A204.1 (cell line): ENCODE results near the gene NPL.

ENCODE experiments used
- FAIRE-seq: peaks from 2 replicates; lab custom pipeline; 2012; peaks lifted over from hg19 to GRCh38; lab: Jason Lieb, UNC

The NPL gene

GRCh38 chr1:182817802-182818201 is 28.2 kb downstream of the NPL start:
- FAIRE-seq: no peak

DNA sequence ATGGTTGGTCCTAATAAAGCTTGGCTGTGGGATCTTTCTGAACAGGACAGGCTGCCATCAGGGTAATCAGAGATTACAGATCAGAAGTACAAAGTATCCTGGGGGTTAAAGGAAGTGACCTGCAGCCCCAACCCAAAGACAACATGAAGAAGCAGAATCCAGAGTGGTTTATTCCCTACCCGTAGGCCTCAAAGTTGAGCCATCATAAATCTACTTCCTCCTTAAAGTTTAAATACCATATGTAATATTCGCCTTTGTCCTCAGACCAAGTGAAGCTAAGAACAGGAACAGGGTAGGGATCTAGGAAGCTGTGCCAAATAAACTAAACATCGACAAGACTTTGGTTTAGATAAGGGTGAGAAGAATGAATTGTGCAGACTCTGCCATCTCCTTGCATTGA is 33.6 kb downstream of the NPL start:
- FAIRE-seq: no peak

- no peak for FAIRE-seq
Measured at GRCh38 chr1:182826892-182827291, 37.3 kb downstream of the NPL start.

DNA sequence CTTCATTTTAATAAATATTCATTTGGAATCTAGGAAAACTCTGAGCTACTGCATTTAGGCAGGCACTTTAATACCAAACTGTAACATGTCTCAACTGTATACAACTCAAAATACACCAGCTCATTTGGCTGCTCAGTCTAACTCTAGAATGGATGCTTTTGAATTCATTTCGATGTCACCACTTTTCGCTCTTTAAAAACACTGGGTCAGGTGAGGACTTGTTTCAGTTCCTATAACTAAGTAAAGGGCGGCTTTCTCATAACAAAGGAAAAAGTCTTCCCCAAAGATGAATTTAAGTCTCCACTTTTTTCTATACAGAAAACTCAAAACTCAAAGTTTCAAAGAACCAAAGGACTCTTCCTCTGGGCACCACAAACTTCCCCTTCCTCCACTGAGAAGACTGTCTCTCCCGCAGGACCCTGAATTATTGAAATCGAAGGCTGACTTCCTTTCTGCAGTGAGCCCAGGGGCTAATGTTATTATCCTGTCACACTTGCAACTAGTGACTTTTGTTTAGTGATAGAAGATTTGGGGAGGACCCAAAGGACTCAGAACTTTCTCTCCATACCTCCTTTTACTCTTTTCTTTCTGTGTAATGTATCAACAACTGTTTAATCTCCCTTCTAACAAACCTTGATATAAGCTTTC is 39.8 kb downstream of the NPL start:
- FAIRE-seq: no peak

DNA sequence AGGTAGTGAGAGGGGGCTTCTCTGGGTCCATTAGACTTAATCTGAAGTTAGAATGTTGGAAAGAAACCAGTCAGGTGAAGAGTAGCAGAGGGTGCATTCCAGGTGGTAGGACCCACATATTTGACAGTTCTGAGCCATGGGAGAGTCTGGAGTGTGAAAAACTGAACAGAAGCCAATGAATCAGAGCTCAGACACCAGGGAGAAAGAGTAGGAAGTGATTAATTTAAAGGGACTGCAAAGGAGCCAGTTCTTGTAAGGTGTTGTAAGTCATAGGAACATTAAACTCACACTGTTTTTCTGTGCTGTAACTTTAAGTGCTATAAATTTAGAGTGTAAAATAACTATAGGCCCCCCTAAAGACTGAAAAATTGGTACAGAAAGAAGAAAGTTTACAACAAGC is 43.7 kb downstream of the NPL start:
- no peak for FAIRE-seq

DNA sequence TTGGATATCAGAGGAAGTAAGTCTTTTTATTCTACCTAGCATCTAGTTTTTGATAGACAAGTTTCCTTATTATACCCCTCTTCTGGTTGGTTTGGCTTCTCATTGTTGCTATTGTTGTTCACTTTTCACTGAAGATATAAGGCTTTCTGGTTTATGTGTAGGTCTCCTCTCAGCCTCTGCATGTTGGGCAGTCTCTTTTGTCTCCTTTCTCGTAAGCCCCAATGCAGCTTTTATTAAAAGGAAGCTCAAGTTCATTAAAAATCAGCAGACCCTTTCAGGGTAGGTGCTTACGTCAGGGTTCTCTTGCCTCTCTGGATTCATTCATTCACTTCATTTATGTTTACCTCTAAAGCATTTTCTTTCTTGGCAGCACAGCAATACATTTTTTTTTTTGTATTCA is 44.8 kb downstream of the NPL start:
- no peak for FAIRE-seq

DNA sequence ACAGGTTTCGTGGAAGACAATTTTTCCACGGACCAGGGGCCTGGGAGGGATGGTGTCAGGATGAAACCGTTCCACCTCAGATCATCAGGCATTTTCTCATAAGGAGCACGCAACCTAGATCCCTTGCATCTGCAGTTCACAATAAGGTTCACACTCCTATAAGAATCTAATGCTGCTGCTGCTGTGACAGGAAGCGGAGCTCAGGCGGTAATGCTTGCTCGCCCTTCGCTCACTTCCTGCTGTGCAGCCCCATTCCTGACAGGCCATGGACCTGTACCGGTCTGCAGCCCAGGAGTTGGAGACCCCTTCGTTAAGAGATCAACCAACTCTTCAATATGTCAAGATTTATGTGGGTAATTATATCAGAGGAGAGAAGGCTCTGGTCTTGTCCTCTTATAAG is 46.2 kb downstream of the NPL start:
- no peak for FAIRE-seq

- no peak for FAIRE-seq
Measured at GRCh38 chr1:182839209-182840066, 49.9 kb downstream of the NPL start, which contains the start of gene DHX9. TSS of gene DHX9 (plus strand) at chr1:182839347. CDS start at chr1:182842567, 3,220 bp downstream.

- no peak for FAIRE-seq
Measured at GRCh38 chr1:182841368-182841988, 51.9 kb downstream of the NPL start.

DNA sequence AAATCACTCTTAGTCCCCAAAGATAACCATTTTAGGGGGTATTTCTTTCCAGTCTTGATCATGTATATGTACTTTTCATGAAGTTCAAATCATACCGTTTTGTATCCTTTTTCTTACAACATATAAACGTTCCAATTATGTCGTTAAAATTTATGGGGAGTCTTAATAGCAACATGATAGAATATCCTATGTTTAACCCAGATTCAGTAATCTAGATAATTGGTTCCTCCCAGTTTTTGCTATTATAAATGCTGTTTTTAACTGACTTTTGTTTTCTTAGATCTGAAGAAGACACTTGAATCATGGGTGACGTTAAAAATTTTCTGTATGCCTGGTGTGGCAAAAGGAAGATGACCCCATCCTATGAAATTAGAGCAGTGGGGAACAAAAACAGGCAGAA is 52.7 kb downstream of the NPL start:
- FAIRE-seq: no peak

- FAIRE-seq: no peak
Measured at GRCh38 chr1:182845379-182845778, 55.8 kb downstream of the NPL start.

DNA sequence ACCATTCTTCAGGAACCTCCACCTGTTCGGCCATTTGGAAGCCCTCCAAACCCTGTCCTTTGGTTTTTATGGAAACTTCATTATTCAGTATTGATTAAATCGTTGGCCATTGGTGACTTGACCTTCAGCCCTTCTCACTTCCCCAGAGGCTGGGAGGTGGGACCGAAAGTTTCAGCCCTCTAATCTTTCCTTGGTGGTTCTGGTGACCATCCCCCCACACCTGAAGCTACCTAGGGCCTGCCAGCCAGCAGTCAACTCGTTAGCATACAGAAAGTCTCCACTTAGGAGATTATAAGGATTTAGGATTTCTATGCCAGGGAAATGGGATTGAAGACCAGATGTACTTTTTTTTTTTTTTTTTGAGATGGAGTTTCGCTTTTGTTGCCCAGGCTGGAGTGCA is 56.3 kb downstream of the NPL start:
- FAIRE-seq: no peak

DNA sequence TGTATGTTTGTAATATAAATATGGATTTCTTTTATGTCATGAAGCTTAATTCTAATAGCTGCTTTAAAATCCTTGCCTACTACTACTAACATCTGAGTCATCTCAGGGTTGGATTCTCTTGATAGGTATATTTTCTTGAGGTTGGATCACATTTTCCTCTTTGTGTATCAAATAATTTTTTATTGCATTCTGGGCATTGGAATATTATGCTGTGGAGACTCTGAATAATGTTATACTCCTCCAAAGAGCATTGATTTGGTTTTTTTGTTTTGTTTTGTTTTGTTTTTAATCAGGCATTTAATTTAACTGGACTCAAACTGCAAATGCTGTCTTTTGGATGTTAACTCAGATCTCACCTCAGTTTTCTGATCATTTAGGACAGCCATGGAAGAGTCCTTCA is 57.5 kb downstream of the NPL start:
- FAIRE-seq: no peak

DNA sequence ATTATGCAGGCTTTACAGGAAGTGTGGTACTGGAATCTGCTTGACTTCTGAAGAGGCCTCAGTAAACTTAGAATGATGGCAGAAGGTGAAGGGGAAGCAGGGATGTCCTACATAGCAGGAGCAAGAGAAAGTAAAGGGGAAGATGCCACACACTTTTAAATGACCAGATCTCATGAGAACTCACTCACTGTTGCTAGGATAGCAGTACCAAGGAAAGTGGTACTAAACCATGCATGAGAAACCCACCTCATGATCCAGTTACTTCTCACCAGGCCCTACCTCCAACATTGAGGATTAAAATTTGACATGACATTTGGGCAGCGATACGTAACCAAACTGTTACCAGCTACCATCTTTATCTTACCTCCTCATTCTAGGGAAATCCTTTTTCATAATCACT is 59.2 kb downstream of the NPL start:
- no peak for FAIRE-seq

- no peak for FAIRE-seq
Measured at GRCh38 chr1:182850319-182850718, 60.7 kb downstream of the NPL start.

- no peak for FAIRE-seq
Measured at GRCh38 chr1:182851825-182852224, 62.3 kb downstream of the NPL start.

DNA sequence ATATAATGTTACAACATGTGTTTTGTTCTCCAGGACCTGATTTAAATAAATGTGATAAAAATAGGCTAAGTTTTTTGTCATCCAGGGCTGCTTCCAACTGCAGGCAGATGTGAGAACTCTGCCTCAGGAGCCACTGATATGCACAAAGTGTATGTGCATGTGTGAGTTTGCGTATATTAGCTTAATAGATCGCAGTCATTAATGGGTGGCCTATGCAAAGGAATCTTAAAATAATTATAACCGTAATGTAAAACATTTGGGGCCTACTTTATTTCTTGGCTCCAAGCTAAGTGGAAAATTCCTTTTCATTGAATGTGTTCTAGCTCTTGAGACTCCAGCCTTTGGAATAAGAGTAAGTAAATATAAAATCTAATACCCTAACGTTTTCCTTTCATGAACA is 66.3 kb downstream of the NPL start:
- FAIRE-seq: no peak

- FAIRE-seq: no peak
Measured at GRCh38 chr1:182857212-182857611, 67.6 kb downstream of the NPL start.

GRCh38 chr1:182860658-182861057 is 71.1 kb downstream of the NPL start:
- no peak for FAIRE-seq

DNA sequence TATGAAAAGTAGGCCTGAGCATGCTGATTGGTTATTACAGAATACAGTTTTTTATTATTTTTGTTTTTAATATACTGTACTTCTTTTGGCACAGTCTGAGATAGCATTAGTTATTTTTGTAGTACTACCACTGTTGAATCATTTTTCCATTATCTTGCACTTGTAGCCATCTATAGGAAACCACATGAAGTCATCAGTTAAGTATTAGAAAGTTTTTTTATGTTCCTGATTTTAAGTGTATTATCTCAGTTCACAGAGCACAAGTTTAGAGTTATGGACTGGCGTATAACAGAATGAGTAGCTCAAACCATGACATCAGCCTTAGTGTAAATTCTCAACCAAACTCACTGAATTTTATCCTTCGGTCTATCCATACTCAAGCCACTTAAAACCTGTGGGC is 72.4 kb downstream of the NPL start:
- FAIRE-seq: no peak

- FAIRE-seq: no peak
Measured at GRCh38 chr1:182862827-182863226, 73.3 kb downstream of the NPL start.

GRCh38 chr1:182863940-182864339 is 74.4 kb downstream of the NPL start:
- no peak for FAIRE-seq

- FAIRE-seq: no peak
Measured at GRCh38 chr1:182867861-182868260, 78.3 kb downstream of the NPL start.
